ENCODE results near the gene DLG2.

The DLG2 gene

GRCh38 chr11:83852775-83853442, 1774.2 kb downstream of the DLG2 start:
- no peak for DNase-seq (ENCODE audit: low spot score)

- DNase-seq (ENCODE audit: low spot score), result no peak
Measured at GRCh38 chr11:83852012-83852411, 1775.1 kb downstream of the DLG2 start.

GRCh38 chr11:83847467-83848034, 1779.6 kb downstream of the DLG2 start:
- no peak for DNase-seq (ENCODE audit: low spot score)

- no peak for DNase-seq (ENCODE audit: low spot score)
Measured at GRCh38 chr11:83845797-83846196, 1781.3 kb downstream of the DLG2 start.

GRCh38 chr11:83840326-83840725, 1786.8 kb downstream of the DLG2 start:
- no peak for DNase-seq (ENCODE audit: low spot score)

GRCh38 chr11:83836883-83837654, 1790.1 kb downstream of the DLG2 start:
- DNase-seq (ENCODE audit: low spot score), result peak; percentile 82

- no peak for DNase-seq (ENCODE audit: low spot score)
Measured at GRCh38 chr11:83836065-83836464, 1791.1 kb downstream of the DLG2 start.

- peak; percentile 70 for DNase-seq (ENCODE audit: low spot score)
Measured at GRCh38 chr11:83835423-83835822, 1791.7 kb downstream of the DLG2 start.

- no peak for DNase-seq (ENCODE audit: low spot score)
Measured at GRCh38 chr11:83831929-83832328, 1795.2 kb downstream of the DLG2 start.

GRCh38 chr11:83827940-83828554, 1799.1 kb downstream of the DLG2 start:
- peak; percentile 64 for DNase-seq (ENCODE audit: low spot score)

GRCh38 chr11:83827520-83827919, 1799.6 kb downstream of the DLG2 start:
- DNase-seq (ENCODE audit: low spot score), result no peak

GRCh38 chr11:83826078-83826477, 1801.1 kb downstream of the DLG2 start:
- no peak for DNase-seq (ENCODE audit: low spot score)

GRCh38 chr11:83823461-83824025, 1803.6 kb downstream of the DLG2 start:
- DNase-seq (ENCODE audit: low spot score), result no peak

- peak; percentile 82 for DNase-seq (ENCODE audit: low spot score)
Measured at GRCh38 chr11:83819931-83820549, 1807.1 kb downstream of the DLG2 start.

- no peak for DNase-seq (ENCODE audit: low spot score)
Measured at GRCh38 chr11:83818349-83818748, 1808.8 kb downstream of the DLG2 start.

GRCh38 chr11:83816572-83817187, 1810.5 kb downstream of the DLG2 start:
- DNase-seq (ENCODE audit: low spot score), result no peak

- DNase-seq (ENCODE audit: low spot score), result no peak
Measured at GRCh38 chr11:83815736-83816135, 1811.4 kb downstream of the DLG2 start.

GRCh38 chr11:83813296-83813695, 1813.8 kb downstream of the DLG2 start:
- no peak for DNase-seq (ENCODE audit: low spot score)

- no peak for DNase-seq (ENCODE audit: low spot score)
Measured at GRCh38 chr11:83809274-83809673, 1817.9 kb downstream of the DLG2 start.

GRCh38 chr11:83801799-83802198, 1825.3 kb downstream of the DLG2 start:
- DNase-seq (ENCODE audit: low spot score), result no peak

GRCh38 chr11:83793310-83793709, 1833.8 kb downstream of the DLG2 start:
- DNase-seq (ENCODE audit: low spot score), result no peak

GRCh38 chr11:83791557-83791956, 1835.6 kb downstream of the DLG2 start:
- DNase-seq (ENCODE audit: low spot score), result no peak
